Stimulated activated CD4-positive, alpha-beta T cell treated with anti-CD3 and anti-CD28 coated beads, Interleukin-2, amount 100 ng/mL, for 48 hours (primary cell): ENCODE results near the gene YOD1.

Experiments used
- DNase-seq, 2 donors: peaks; one replicate each; pipeline ENCODE4 v3.0.0-alpha.2; 2020

The YOD1 gene

DNA sequence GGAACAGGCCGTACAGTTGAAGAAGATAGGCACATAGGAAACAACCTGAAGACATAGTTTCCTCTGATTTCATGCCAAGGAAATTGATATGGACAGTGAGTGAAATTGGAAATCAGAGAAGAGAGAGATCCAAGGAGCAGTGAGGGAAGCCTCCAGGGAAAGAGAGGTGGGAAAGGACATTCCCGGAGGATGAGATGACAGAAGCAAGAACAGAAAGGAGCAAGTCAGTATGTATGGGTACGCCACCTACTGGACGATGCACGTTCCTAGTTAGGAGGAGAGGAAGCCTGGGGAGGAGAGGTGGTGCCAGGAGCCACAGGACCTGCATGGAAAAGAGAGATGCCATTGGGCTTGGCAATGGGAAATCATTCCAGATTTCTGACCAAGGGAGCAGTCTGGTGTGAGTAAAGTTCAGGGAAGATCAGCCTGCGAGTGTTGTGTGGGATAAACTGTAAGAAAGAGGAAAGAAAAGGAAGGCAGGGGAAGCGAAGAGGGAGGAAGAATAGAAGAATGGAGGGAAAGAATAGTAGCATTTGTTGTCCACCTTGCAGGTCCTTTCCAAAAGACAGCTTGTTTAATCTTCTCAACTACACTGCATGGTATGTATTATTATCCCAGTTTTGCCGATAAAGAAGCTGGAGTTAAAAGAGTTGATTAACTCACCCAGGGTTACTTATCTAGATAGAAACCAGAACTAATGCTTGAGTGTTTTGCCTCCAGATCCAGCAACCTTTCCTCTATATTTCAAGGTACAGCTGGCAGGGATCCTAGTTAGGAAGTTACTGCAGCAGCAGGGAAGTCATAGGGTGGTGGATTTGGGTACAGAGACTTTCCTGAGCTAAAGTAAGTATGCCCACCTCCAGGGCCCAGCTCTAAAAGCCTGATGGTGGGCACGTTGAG lies 45.8 kb downstream of the YOD1 start:
- peak; percentile 22 to 40 for DNase-seq

DNA sequence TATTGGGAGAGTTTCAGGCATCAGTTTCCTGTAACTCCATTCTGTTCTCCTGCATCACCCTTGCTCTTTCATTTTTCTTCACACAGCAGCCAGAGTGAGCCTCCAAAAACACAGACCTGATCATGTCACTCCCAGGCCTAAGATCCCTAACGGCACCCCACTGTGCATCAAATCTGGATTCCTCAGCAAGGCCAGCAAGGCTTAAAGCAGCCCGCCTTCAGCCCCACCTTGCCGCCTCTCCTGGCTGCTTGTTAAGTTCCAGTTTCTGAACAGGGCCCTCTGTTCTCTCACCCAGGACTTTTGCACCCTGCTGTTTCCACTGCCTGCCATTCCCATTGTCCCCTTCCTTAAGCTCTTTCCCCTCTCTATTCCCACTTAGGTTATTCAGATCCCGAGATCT lies 47.8 kb downstream of the YOD1 start:
- no peak for DNase-seq

DNA sequence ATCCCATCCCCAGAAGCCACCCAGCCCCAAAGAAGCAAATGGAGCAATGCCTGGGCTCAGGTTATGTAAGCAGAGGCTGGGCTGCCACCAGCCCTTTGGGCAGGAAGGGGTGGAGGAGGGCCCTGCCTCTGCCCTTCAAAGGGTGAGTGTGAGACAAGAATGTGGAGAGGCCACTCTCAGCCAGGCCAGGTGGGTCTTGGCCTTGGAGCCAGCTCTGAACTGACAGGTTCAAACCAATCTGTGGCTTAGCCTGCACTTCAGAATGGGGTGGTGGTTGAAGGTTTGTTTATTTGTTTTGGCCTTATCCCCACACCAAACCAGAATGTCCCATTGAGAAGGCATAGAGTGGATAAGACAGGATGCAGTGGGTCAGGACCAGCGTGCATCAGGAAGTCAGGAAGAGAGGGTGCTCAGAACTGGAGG lies 48.3 kb downstream of the YOD1 start:
- no peak for DNase-seq

DNA sequence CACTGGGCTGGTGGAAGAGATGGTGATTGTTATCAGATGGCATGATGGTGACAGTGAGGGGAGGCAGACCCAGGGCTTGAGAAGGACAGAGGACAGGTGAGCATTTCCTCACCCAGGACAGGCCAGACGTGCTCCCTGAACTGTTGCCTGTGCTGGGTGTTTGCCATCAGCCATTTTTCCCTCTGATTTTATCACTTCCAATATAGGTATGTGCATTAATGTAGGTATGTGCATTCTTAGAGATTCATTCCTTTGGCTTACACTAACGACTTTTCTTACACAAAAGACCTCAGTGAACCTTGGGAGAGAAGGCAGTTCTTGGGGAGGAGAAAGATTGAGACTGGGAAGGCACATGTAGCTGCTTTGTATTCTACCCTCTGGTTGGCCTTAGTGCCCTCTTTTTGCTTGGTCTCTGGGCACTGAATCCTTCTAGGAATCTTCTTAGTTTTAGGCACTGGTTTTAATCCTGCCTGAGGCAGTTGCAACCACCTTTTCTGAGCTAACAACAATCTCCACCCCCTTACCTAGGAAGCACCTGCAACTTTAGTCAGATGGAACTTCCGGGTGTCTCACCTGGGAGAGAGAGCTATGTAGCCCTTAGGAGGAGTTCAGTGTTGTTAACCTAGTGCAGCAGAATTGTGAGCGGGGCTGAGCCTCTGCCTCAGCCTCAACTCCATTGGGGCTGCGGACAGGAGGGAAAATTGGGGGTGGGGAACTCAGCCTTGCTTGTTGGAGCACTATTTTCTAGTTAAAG lies 49.3 kb downstream of the YOD1 start:
- DNase-seq: no peak

DNA sequence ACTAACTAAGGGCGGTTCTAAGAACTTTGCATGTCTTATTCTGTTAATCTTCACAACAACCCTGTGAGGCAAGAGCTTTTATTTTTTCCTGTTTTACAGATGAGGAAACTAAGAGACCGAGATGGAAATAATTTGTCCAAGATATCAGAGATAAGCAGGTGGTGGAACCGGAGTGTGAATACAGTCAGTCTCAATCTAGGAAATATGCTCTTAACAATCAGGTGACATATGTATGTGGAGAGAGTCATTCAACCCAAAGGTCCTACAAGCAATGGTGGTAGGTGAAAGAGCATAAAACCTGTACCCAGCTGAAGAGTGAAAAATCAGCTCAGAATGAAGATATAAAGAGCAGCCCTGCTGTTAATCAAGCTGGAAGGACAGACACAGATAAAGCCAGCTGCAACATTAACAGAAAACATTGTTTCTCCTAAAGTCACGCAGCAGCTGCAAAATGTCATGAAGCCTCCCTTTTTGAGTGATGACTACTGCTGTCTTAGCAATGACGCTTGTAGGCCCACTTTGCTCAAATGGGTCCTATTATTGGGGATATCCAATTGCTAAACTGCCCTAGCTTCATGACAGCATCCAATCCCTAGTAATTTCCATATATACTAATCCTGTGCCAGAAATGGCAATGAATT lies 50.2 kb downstream of the YOD1 start:
- DNase-seq: no peak

DNA sequence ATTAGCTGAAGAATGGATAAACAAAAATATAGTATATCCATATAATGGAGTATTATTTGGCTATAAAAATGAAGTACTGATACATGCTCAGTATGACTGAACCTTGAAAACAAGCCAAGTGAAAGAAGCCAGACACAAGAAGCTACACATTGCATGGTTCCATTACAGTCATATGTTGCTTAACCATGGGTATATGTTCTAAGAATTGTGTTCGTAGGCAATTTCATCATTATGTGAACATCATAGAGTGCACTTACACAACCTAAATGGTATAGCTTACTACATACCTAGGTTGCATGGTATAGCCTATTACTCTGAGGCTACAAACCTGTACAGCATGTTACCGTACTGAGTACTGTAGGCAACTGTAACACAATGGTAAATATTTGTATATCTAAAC lies 52.2 kb downstream of the YOD1 start:
- no peak for DNase-seq
